Activated CD4-positive, alpha-beta memory T cell treated with anti-CD3 and anti-CD28 coated beads for 36 hours (primary cell): ENCODE data around the gene RAB5B. TPM values are rescaled to one million over a fixed set of nuclear protein-coding genes. Genes with fewer than 3 reads are reported as not detected.

Experiments
- CTCF ChIA-PET: fragments of 350-600 bp; sonication (Branson Sonifier 250); formaldehyde crosslinking; loops from one replicate; lab custom pipeline; 2021; ENCODE audit warnings: antibody characterized with exemption, inconsistent platforms; lab: Charles Lee
- POLR2A ChIA-PET: fragments of 350-600 bp; sonication (Branson Sonifier 250); formaldehyde crosslinking; loops from one replicate; lab custom pipeline; 2021; ENCODE audit warnings: antibody characterized with exemption; lab: Charles Lee
- DNase-seq: peaks from one replicate; pipeline ENCODE4 v3.0.0-alpha.2; 2020
- H3K27ac Mint-ChIP-seq: one replicate; pipeline ENCODE4 v1.8.0; 2021; ENCODE audit warnings: mixed read lengths
- H3K27me3 Mint-ChIP-seq: one replicate; pipeline ENCODE4 v1.8.0; 2021; ENCODE audit warnings: mixed read lengths
- H3K36me3 Mint-ChIP-seq: one replicate; pipeline ENCODE4 v1.8.0; 2021; ENCODE audit warnings: mixed read lengths
- H3K4me1 Mint-ChIP-seq: one replicate; pipeline ENCODE4 v1.8.0; 2021; ENCODE audit warnings: low read depth, mixed read lengths
- H3K4me3 Mint-ChIP-seq: one replicate; pipeline ENCODE4 v1.8.0; 2021; ENCODE audit warnings: mild to moderate bottlenecking, mixed read lengths
- H3K9me3 Mint-ChIP-seq: one replicate; pipeline ENCODE4 v1.8.0; 2021; ENCODE audit warnings: mixed read lengths
- intact Hi-C: fragments of 100-400 bp; cut with micrococcal nuclease; formaldehyde crosslinking; loops from one replicate; pipeline ENCODE4 v1.15.1; 2023
- total RNA-seq, 2 experiments: library from RNA; stranded (reverse); gene quantifications; one replicate each; pipeline ENCODE4 v1.2.3, GENCODE V29; 2021

RAB5B gene
- total RNA-seq, 2 experiments from 2014 or later, result 44.8 to 46.4 TPM

DNA sequence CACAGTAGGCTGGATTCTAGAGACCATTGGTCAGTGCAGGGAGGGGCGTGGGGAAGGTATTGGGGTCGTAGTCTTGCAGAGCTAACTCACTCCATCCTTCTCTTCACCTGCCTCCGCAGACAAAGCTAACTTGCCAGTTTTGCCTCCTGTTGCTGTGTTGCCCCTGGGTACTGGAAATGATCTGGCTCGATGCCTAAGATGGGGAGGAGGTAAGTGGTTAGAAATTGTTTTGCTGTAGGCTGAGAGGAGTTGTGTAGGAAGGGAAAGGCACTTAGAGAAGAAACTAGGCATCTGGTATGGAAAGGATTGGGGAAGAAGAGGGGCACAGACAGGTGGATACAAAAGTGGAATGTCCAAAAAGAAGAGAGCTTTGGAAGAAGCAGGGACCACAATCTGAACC lies 31.8 kb upstream of the RAB5B start:
- intact Hi-C loops, result no loop called here
- H3K36me3 Mint-ChIP-seq, result peaks cover 70% of the 10 kb centered on the region
- no peaks in the 10 kb centered on the region for H3K27me3 Mint-ChIP-seq
- no peak overlapping the region for H3K4me3 Mint-ChIP-seq
- CTCF ChIA-PET, result interaction anchor here (0.8 to 1.9 kb wide), 5 partner anchors 9 to 125 kb away, joined by 3 to 9 read pairs (median 3); partner anchors contain the start of genes ORMDL2, RAB5B and SARNP
- POLR2A ChIA-PET, result interaction anchor here (1.2 to 1.5 kb wide), 2 partner anchors 13 to 124 kb away, joined by 4 read pairs; partner anchors contain the start of genes ORMDL2 and SARNP
- DNase-seq, result no peak
- peak overlapping the region; percentile 50 for H3K27ac Mint-ChIP-seq
- H3K4me1 Mint-ChIP-seq, result peaks cover 76% of the 10 kb centered on the region
- H3K9me3 Mint-ChIP-seq, result no peaks in the 10 kb centered on the region

DNA sequence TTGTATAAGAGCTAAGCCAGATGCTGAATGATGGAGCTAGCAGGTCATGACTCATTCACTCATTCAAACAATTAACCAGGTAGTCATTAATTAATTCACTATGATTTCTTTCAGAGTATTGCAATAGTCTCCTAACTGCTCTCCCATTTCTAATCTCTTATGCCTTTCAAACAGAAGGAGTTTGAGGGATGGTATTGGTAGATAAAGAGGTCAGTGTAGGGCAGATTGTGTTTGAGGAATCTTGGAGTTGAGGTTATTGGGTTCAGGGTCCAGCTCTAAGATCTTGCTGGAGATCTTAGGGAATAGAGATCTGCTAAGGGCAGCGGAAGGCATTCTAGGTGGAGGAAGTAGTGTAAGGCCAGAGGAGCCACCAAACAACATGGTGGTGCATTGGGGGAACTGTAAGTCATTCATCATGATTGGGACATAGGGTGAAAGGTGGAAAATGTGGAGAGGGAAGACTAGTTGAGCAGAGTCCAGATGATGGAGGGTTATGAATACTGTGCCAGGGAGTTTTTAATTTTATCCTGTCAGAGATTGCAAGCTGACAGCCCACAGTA lies 31.2 kb upstream of the RAB5B start:
- ChIA-PET POLR2A (interaction anchor here (1.2 to 1.5 kb wide), 2 partner anchors 12 to 125 kb away, joined by 4 read pairs; partner anchors contain the start of genes ORMDL2 and SARNP), CTCF (interaction anchor here (0.8 to 1.9 kb wide), 5 partner anchors 10 to 125 kb away, joined by 3 to 9 read pairs (median 3); partner anchors contain the start of genes ORMDL2, RAB5B and SARNP)
- no peak for DNase-seq
- H3K27ac Mint-ChIP-seq, result peak overlapping the region; percentile 50
- peaks cover 68% of the 10 kb centered on the region for H3K36me3 Mint-ChIP-seq
- no peak overlapping the region for H3K4me3 Mint-ChIP-seq
- no peaks in the 10 kb centered on the region for H3K27me3 Mint-ChIP-seq
- intact Hi-C loops, result no loop called here
- H3K9me3 Mint-ChIP-seq, result no peaks in the 10 kb centered on the region
- H3K4me1 Mint-ChIP-seq, result peaks cover 74% of the 10 kb centered on the region

DNA sequence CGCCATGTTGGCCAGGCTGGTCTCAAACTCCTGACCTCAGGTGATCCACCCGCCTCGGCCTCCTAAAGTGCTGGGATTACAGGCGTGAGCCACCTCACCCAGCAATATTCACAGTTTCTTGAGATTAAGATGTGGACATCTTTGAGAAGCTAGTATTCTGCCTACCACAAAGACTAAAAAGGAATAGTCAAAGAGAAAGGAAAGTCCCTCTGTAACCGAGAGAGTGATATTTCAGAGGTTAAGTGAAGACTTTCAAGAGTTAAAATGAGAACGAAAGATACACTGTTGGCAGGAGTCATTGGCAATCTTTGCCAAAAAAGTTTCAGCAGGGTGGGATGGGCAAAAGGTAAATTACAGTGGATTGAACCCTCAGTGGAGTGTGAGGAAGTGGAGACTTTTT lies 27.3 kb upstream of the RAB5B start:
- POLR2A ChIA-PET, result interaction anchor here (0.8 to 1.6 kb wide), 5 partner anchors 10 to 15 kb away, joined by 3 to 5 read pairs (median 4); no protein-coding TSS in a partner anchor
- H3K27me3 Mint-ChIP-seq, result no peaks in the 10 kb centered on the region

DNA sequence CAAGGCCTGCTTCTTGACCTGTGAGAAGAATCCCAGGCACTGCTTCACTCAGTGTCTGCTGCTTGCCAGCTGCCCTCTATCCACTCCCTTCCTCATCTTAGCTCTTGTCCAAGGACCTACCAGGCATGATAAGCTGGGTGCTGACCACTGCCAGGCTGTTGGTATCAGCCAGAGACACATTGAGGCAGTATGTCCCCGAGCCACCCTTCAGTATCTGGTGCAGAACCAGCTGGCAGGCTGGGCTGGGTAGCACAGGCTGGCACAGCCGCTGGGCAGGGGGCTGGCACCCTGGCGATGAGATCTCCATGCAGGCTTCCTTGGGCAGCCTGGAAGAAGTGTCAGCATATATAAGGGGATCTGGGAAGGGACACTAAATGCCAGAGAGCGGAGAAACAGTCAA lies 18.5 kb upstream of the RAB5B start:
- peaks cover 20% of the 10 kb centered on the region for H3K4me1 Mint-ChIP-seq
- intact Hi-C loops, result no loop called here
- H3K9me3 Mint-ChIP-seq, result no peaks in the 10 kb centered on the region
- no peak overlapping the region for H3K4me3 Mint-ChIP-seq
- peak overlapping the region; percentile 59 for H3K27ac Mint-ChIP-seq
- no peaks in the 10 kb centered on the region for H3K27me3 Mint-ChIP-seq
- H3K36me3 Mint-ChIP-seq, result peaks cover 37% of the 10 kb centered on the region
- no peak for DNase-seq
- POLR2A ChIA-PET, result interaction anchor here (1.2 to 3.8 kb wide), 2 partner anchors 13 to 19 kb away, joined by 4 to 15 read pairs; partner anchors contain the start of gene RAB5B
- CTCF ChIA-PET, result interaction anchor here (0.8 to 2.0 kb wide), 4 partner anchors 15 to 217 kb away, joined by 3 to 12 read pairs (median 4); no protein-coding TSS in a partner anchor

More for the DNA sequence above, 27.3 kb upstream of the RAB5B start:
- Mint-ChIP-seq H3K36me3 (peaks cover 59% of the 10 kb centered on the region), H3K27ac (peak overlapping the region; percentile 75), H3K4me1 (peaks cover 43% of the 10 kb centered on the region), H3K4me3 (no peak overlapping the region), H3K9me3 (no peaks in the 10 kb centered on the region)
- intact Hi-C loops, result no loop called here
- no peak for DNase-seq
- CTCF ChIA-PET, result interaction anchor here (0.6 to 1.4 kb wide), 4 partner anchors 8 to 67 kb away, joined by 3 to 4 read pairs (median 3); no protein-coding TSS in a partner anchor

DNA sequence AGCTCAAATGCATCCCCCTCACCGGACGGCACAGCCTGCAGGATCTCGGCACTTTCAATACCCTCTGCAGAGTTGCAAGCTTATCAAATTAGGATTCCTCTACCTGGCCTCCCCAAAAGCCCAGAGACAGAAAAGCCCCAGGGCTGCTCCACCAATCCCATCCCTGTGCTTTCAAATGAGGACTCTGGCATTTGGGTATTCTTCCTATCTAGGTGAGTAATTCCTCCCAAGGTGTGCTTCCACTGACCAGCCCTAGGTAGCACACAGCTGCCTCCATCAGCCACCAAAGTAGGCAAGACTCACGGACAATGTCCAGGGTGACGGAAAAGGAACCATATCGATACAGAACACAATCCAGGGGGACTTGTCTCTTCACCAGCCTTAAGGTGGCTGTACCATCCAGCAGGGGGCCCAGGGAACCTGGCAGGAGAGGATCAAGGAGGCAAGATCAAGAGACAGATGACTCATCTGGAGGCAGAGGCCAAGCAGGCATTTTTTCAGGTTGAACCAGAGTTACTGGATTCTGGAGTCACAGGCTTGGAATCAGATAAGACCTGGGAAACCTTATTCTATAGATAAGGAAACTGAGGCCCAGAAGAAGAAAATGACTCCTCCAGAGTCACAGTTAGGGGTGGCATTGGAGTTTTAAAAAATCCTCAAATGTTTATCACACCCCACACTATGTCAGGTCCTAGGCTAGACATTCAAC lies 17.9 kb upstream of the RAB5B start:
- intact Hi-C loops, result no loop called here

DNA sequence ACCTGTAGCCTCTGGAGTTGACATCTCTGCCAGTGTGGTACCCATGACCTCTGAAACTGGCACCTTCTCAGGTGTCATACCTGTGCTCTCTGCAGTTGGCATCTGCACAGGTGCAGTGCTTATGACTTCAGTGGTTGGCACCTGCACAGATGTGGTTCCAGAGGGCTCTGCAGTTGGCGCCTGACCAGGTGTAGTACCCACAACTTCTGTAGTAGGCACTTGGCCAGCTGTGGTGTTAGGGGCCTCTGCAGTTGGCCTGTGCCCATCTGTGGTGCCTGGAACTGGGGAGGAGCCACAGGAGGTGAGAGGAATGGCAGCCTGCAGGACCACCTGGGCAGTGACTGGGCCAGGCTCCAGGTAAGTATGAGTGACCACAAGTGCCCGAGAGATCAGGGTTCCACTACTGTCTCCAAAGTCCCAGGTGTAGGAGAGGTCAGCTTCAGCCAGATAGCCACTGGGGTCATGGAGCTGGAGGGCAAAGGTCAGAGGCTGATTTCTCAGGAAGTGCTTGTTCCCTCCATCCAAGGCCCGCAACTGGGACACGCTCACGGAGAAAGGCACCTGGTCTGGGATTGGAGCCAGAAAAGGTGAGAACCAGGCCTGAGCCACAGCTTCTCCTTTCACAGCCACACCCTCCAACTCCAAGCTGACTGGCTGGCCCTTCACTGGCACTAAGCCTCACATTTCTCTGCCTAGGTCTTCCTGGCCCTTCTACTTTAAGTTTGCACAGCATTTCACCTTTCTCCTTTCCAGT lies 16.6 kb upstream of the RAB5B start:
- no peak for DNase-seq
- peaks cover 20% of the 10 kb centered on the region for H3K4me1 Mint-ChIP-seq
- H3K4me3 Mint-ChIP-seq, result no peak overlapping the region
- no peaks in the 10 kb centered on the region for H3K27me3 Mint-ChIP-seq
- H3K9me3 Mint-ChIP-seq, result no peaks in the 10 kb centered on the region
- ChIA-PET POLR2A (interaction anchor here (1.0 to 3.8 kb wide), 4 partner anchors 11 to 22 kb away, joined by 4 to 15 read pairs (median 5); partner anchors contain the start of gene RAB5B), CTCF (interaction anchor here (0.6 to 1.8 kb wide), 6 partner anchors 11 to 219 kb away, joined by 3 read pairs; no protein-coding TSS in a partner anchor)
- intact Hi-C loops, result no loop called here
- H3K27ac Mint-ChIP-seq, result peak overlapping the region; percentile 46
- H3K36me3 Mint-ChIP-seq, result peaks cover 23% of the 10 kb centered on the region

More for the DNA sequence above, 17.9 kb upstream of the RAB5B start:
- DNase-seq, result peak; percentile 69
- H3K36me3 Mint-ChIP-seq, result peaks cover 36% of the 10 kb centered on the region
- peak overlapping the region; percentile 59 for H3K27ac Mint-ChIP-seq
- no peak overlapping the region for H3K4me3 Mint-ChIP-seq
- peaks cover 20% of the 10 kb centered on the region for H3K4me1 Mint-ChIP-seq
- ChIA-PET POLR2A (interaction anchor here (1.0 to 3.8 kb wide), 3 partner anchors 13 to 20 kb away, joined by 4 to 15 read pairs (median 4); partner anchors contain the start of gene RAB5B), CTCF (interaction anchor here (0.6 to 2.0 kb wide), 7 partner anchors 16 to 217 kb away, joined by 3 to 12 read pairs (median 3); no protein-coding TSS in a partner anchor)
- no peaks in the 10 kb centered on the region for H3K9me3 Mint-ChIP-seq
- no peaks in the 10 kb centered on the region for H3K27me3 Mint-ChIP-seq

DNA sequence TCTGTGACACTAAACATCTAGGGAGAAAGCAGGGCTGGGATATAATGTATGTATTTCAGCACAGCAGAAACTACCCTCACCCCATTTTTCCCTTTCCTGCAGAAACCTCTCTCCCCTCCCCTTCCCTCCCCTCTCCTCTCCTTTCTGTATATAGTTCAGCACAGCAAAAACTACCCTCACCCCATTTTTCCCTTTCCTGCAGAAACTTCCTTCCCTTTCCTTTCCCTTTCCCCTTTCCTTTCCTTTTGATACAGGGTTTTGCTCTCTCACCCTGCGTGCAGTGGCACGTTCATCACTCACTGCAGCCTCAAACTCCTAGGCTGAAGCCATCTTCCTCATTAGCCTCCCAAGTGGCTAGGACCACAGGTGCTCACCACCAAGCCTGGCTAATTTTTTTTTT lies 10.1 kb upstream of the RAB5B start:
- Mint-ChIP-seq H3K27me3 (no peaks in the 10 kb centered on the region), H3K4me3 (no peak overlapping the region), H3K4me1 (peaks cover 23% of the 10 kb centered on the region), H3K36me3 (peaks cover 15% of the 10 kb centered on the region), H3K27ac (no peak overlapping the region), H3K9me3 (no peaks in the 10 kb centered on the region)
- ChIA-PET CTCF (no interaction called here), POLR2A (no interaction called here)
- no peak for DNase-seq
- intact Hi-C loops, result no loop called here

DNA sequence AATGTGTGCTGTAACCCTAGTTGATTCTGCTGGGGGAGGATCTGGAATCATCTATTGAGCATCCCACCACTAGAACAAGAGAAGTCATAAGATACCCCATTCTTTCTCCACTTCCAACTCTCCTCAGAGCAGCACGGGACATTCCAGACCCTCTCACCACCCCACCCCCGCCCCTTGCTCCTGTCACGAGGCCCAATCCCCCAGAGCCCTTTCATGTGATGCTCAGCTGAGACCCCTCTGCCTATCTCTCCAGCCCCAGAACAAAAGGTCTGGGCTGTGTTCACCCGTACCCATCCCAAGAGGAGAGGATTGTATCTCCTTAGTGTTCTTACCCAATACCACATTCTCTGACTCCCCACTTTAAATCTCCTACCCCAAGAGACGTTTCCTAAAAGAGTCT lies 8.6 kb upstream of the RAB5B start:
- Mint-ChIP-seq H3K9me3 (no peaks in the 10 kb centered on the region), H3K27ac (no peak overlapping the region), H3K36me3 (peaks cover 23% of the 10 kb centered on the region), H3K4me1 (peaks cover 21% of the 10 kb centered on the region), H3K4me3 (no peak overlapping the region), H3K27me3 (no peaks in the 10 kb centered on the region)
- ChIA-PET POLR2A (no interaction called here), CTCF (interaction anchor here (1.2 kb wide), 1 partner anchor 120 kb away, joined by 3 read pairs; no protein-coding TSS in a partner anchor)
- no peak for DNase-seq
- intact Hi-C loops, result no loop called here

DNA sequence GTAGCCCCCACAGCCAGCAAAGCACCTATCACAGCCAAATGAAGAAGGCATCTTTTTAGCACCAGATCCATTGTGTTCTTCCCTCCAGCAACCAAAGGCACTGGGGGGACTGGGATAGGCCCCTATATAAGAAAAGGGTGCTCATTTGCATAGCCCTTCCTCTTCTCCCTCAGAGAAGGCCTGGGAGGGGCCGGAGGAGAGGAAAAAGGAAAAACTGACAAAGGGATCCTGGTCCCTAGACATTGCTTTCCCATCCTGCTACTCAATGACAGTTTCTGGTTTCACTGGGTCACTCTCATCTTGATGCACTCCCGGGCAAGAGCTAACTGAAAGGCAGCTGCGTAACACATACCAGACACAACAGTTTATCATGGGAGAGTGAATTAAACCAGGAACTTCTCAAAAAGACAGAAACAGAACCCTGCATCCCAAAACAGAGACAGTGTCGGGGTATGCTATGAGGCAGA lies 7.9 kb upstream of the RAB5B start, which contains the start of gene PMEL:
Gene PMEL, minus strand, starts transcription at position 102 of the 467 bp plus-strand sequence. Its CDS starts 31 bp downstream, at position 71.
- H3K4me1 Mint-ChIP-seq, result peaks cover 21% of the 10 kb centered on the region
- peak within 1 kb of the TSS; percentile 80 for H3K27ac Mint-ChIP-seq
- POLR2A ChIA-PET, result no interaction called here

DNA sequence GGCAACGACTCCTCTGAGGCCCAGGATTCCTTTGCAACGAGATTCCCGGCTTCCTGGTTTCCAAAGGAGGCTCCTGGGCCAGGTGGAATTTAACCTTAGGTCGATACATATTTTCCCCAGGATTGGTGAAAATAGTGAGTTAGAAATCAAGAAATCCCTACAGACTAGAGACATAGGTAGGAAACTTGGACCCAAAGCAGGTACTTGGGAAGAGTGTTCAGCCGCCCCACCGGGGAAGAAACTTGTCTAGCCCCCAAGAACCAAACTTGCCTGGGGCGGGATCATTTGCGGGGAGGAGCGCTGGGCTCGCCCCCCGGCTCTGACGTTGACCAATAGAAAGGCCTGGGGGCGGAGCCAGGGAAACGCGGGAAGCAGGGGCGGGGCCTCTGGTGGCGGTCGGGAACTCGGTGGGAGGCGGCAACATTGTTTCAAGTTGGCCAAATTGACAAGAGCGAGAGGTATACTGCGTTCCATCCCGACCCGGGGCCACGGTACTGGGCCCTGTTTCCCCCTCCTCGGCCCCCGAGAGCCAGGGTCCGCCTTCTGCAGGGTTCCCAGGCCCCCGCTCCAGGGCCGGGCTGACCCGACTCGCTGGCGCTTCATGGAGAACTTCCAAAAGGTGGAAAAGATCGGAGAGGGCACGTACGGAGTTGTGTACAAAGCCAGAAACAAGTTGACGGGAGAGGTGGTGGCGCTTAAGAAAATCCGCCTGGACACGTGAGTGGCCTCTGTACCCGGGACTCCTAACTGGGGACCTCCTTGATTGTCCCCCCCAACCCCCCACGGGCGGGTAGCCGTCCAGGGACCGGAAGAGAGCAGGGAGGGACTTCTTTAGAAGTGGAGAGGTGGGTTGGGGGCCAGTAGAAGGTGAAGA lies 7.2 kb upstream of the RAB5B start, which contains the start of gene CDK2:
Gene CDK2, plus strand, starts transcription at position 423 of the 874 bp plus-strand sequence. Its CDS starts 179 bp downstream, at position 602.
- Mint-ChIP-seq H3K27me3 (no peaks in the 10 kb centered on the region), H3K4me1 (peaks cover 21% of the 10 kb centered on the region), H3K4me3 (peak within 1 kb of the TSS; percentile 85), H3K27ac (peak within 1 kb of the TSS; percentile 80), H3K9me3 (no peaks in the 10 kb centered on the region), H3K36me3 (peaks cover 29% of the 10 kb centered on the region)
- intact Hi-C loops, result no loop called here
- peak; percentile 94 for DNase-seq
- ChIA-PET POLR2A (no interaction called here), CTCF (interaction anchor here (2.2 kb wide), 1 partner anchor 27 kb away, joined by 11 read pairs; no protein-coding TSS in a partner anchor)

More for the DNA sequence above, 7.9 kb upstream of the RAB5B start, which contains the start of gene PMEL:
- H3K36me3 Mint-ChIP-seq, result peaks cover 26% of the 10 kb centered on the region
- intact Hi-C loops, result no loop called here
- no peak for DNase-seq
- H3K27me3 Mint-ChIP-seq, result no peaks in the 10 kb centered on the region
- H3K9me3 Mint-ChIP-seq, result no peaks in the 10 kb centered on the region
- CTCF ChIA-PET, result no interaction called here
- H3K4me3 Mint-ChIP-seq, result peak within 1 kb of the TSS; percentile 85
